H1 (cell line): ENCODE measurements around the gene CPNE4. TPM values are rescaled to one million over a fixed set of nuclear protein-coding genes. Genes with fewer than 3 reads are reported as not detected.

Source experiments
- CTCF ChIA-PET: fragments of 300-600 bp; sonication (Branson Sonifier 250); formaldehyde crosslinking; loops from one replicate; lab custom pipeline; 2021; ENCODE audit not compliant: partially characterized antibody; lab: Charles Lee
- POLR2A ChIA-PET: fragments of 300-600 bp; sonication (Branson Sonifier 250); formaldehyde crosslinking; loops from one replicate; lab custom pipeline; 2021; ENCODE audit warnings: inconsistent platforms; ENCODE audit not compliant: partially characterized antibody; lab: Charles Lee
- DNase-seq, 2 experiments: peaks; one replicate each; pipeline versions ENCODE4 v3.0.0 to v3.0.0-alpha.2; 2010 to 2022; ENCODE audit warnings: low spot score in 2 of 2, low read depth in 1 of 2, mixed read lengths in 1 of 2
- FAIRE-seq: peaks from 2 replicates; lab custom pipeline; 2011; peaks lifted over from hg19 to GRCh38; lab: Jason Lieb, UNC
- H2AFZ ChIP-seq: 2 replicates; pipeline ENCODE4 v1.8.1; 2012; ENCODE audit warnings: low read length, inconsistent platforms
- H2AK5ac ChIP-seq: 2 replicates; pipeline ENCODE4 v1.6.1; 2013; ENCODE audit warnings: low read depth, low read length
- H2BK120ac ChIP-seq: replicated peaks from 2 replicates; pipeline ENCODE3; 2013; ENCODE audit warnings: low read depth, low read length, inconsistent platforms
- H2BK12ac ChIP-seq: 2 replicates; pipeline ENCODE4 v1.6.1; 2013; ENCODE audit warnings: low read depth, low read length
- H2BK15ac ChIP-seq: 2 replicates; pipeline ENCODE4 v1.6.1; 2013; ENCODE audit warnings: low read length
- H2BK20ac ChIP-seq: 2 replicates; pipeline ENCODE4 v1.6.1; 2013; ENCODE audit warnings: low read length
- H2BK5ac ChIP-seq: 2 replicates; pipeline ENCODE4 v1.6.1; 2013; ENCODE audit warnings: low read depth, low read length
- H3K14ac ChIP-seq: 2 replicates; pipeline ENCODE4 v1.6.1; 2013; ENCODE audit warnings: inconsistent platforms; ENCODE audit not compliant: insufficient read length
- H3K18ac ChIP-seq: 2 replicates; pipeline ENCODE4 v1.6.1; 2013; ENCODE audit warnings: low read length; ENCODE audit errors: extremely low read depth
- H3K23ac ChIP-seq: 2 replicates; pipeline ENCODE4 v1.6.1; 2013; ENCODE audit warnings: inconsistent platforms; ENCODE audit not compliant: insufficient read length
- H3K23me2 ChIP-seq: 2 replicates; pipeline ENCODE4 v1.6.1; 2013; ENCODE audit warnings: low read depth, low read length
- H3K27ac ChIP-seq: 2 replicates; pipeline ENCODE4 v1.6.1; 2011; ENCODE audit warnings: low read depth, low read length, inconsistent platforms
- H3K27me3 ChIP-seq, 4 experiments: replicated peaks in 1 of 4; 1 replicate in 1 of 4; 2 replicates in 3 of 4; pipeline versions ENCODE4 v1.6.1 to v1.8.1; 2011 to 2013; ENCODE audit warnings: low read length in 3 of 4, mild to moderate bottlenecking in 3 of 4, inconsistent platforms in 2 of 4, mixed read lengths in 2 of 4, moderate library complexity in 1 of 4; ENCODE audit not compliant: control insufficient read depth in 3 of 4, insufficient read depth in 3 of 4; ENCODE audit errors: extremely low read depth in 1 of 4
- H3K36me3 ChIP-seq, 4 experiments: 2 replicates each; pipeline versions ENCODE4 v1.6.1 to v1.8.1; 2011 to 2013; ENCODE audit warnings: mild to moderate bottlenecking in 4 of 4, low read length in 3 of 4, moderate library complexity in 2 of 4, control low read depth in 1 of 4, inconsistent platforms in 1 of 4; ENCODE audit not compliant: insufficient read depth in 4 of 4, control insufficient read depth in 2 of 4
- H3K4ac ChIP-seq: replicated peaks from 2 replicates; pipeline ENCODE3; 2013; ENCODE audit warnings: low read length, low read depth, mixed read lengths, inconsistent platforms; ENCODE audit not compliant: insufficient read length
- H3K4me1 ChIP-seq, 4 experiments: replicated peaks in 1 of 4; 1 replicate in 1 of 4; 2 replicates in 3 of 4; pipeline versions ENCODE4 v1.6.1 to v1.8.1; 2011 to 2013; ENCODE audit warnings: low read length in 3 of 4, inconsistent platforms in 2 of 4, mixed read lengths in 1 of 4; ENCODE audit not compliant: insufficient read depth in 4 of 4, control insufficient read depth in 3 of 4
- H3K4me2 ChIP-seq, 2 experiments: 2 replicates each; pipeline versions ENCODE4 v1.6.1 to v1.8.1; 2011 to 2013; ENCODE audit warnings: low read depth in 2 of 2, low read length in 2 of 2, control low read depth in 1 of 2, inconsistent platforms in 1 of 2, mild to moderate bottlenecking in 1 of 2; ENCODE audit not compliant: insufficient read depth in 1 of 2
- H3K4me3 ChIP-seq, 4 experiments: fragments of 200-600, 300-600 bp in 1 of 4; sonication (generic), shearing (Covaris generic), sonication (Bioruptor Twin) in 1 of 4; 2 replicates each; pipeline versions ENCODE4 v1.5.1 to v1.8.1; 2011 to 2016; ENCODE audit warnings: low read length in 4 of 4, low read depth in 3 of 4, control low read depth in 2 of 4, inconsistent platforms in 2 of 4, mild to moderate bottlenecking in 2 of 4, mixed read lengths in 1 of 4, moderate library complexity in 1 of 4; ENCODE audit not compliant: insufficient read depth in 2 of 4; ENCODE audit errors: extremely low read depth in 1 of 4
- H3K56ac ChIP-seq: replicated peaks from 2 replicates; pipeline ENCODE3; 2013; ENCODE audit warnings: low read depth, mild to moderate bottlenecking, mixed read lengths, low read length, inconsistent platforms; ENCODE audit not compliant: insufficient read length
- H3K79me1 ChIP-seq: 2 replicates; pipeline ENCODE4 v1.6.1; 2013; ENCODE audit warnings: low read depth, low read length, control low read depth
- H3K79me2 ChIP-seq, 2 experiments: 2 replicates each; pipeline versions ENCODE4 v1.6.1 to v1.8.1; 2012 to 2013; ENCODE audit warnings: low read length in 2 of 2, mild to moderate bottlenecking in 2 of 2, inconsistent platforms in 1 of 2; ENCODE audit not compliant: insufficient read depth in 2 of 2, control insufficient read depth in 1 of 2
- H3K9ac ChIP-seq, 4 experiments: replicated peaks in 1 of 4; 1 replicate in 1 of 4; 2 replicates in 3 of 4; pipeline versions ENCODE4 v1.6.1 to v1.8.1; 2011 to 2013; ENCODE audit warnings: low read depth in 3 of 4, low read length in 3 of 4, control low read depth in 2 of 4, mild to moderate bottlenecking in 2 of 4, moderate library complexity in 2 of 4, inconsistent platforms in 1 of 4; ENCODE audit errors: extremely low read depth in 1 of 4
- H3K9me3 ChIP-seq, 2 experiments: 2 replicates each; pipeline versions ENCODE4 v1.6.1 to v1.8.1; 2012 to 2013; ENCODE audit warnings: mild to moderate bottlenecking in 2 of 2, moderate library complexity in 2 of 2, control low read depth in 1 of 2, inconsistent platforms in 1 of 2, low read depth in 1 of 2, low read length in 1 of 2, mixed read lengths in 1 of 2; ENCODE audit not compliant: insufficient read depth in 2 of 2
- H4K20me1 ChIP-seq, 2 experiments: replicated peaks in 1 of 2; 2 replicates each; pipeline versions ENCODE3 to v1.8.1; 2011 to 2013; ENCODE audit warnings: inconsistent platforms in 2 of 2, low read length in 2 of 2, mild to moderate bottlenecking in 1 of 2; ENCODE audit not compliant: insufficient read depth in 2 of 2, control insufficient read depth in 1 of 2
- H4K5ac ChIP-seq: 2 replicates; pipeline ENCODE4 v1.6.1; 2013; ENCODE audit warnings: low read length, low read depth, mixed read lengths, inconsistent platforms; ENCODE audit not compliant: insufficient read length
- H4K8ac ChIP-seq: 2 replicates; pipeline ENCODE4 v1.8.0; 2013; ENCODE audit warnings: mild to moderate bottlenecking, moderate library complexity, low read length, inconsistent platforms; ENCODE audit not compliant: insufficient read depth; ENCODE audit errors: extremely low read depth
- H4K91ac ChIP-seq: replicated peaks from 2 replicates; pipeline ENCODE3; 2013; ENCODE audit warnings: low read length, mixed read lengths, inconsistent platforms; ENCODE audit not compliant: insufficient read length
- BRCA1 ChIP-seq: IDR thresholded peaks from 2 replicates; pipeline ENCODE4 v1.6.1; 2012; ENCODE audit warnings: low read depth, low read length, improper control_type of control experiment
- CBX8 ChIP-seq: fragments of 300-800, 300-1000 bp; sonication (generic); IDR thresholded peaks from 2 replicates; pipeline ENCODE4 v1.7.1; 2016; ENCODE audit warnings: low read depth, low read length, borderline replicate concordance
- CREB1 ChIP-seq: IDR thresholded peaks from 2 replicates; pipeline ENCODE4 v1.6.1; 2012; ENCODE audit warnings: inconsistent platforms
- EGR1 ChIP-seq: IDR thresholded peaks from 2 replicates; pipeline ENCODE4 v1.6.1; 2011; ENCODE audit warnings: low read depth, low read length, borderline replicate concordance
- GTF2F1 ChIP-seq: IDR thresholded peaks from 2 replicates; pipeline ENCODE4 v1.6.1; 2012; ENCODE audit warnings: low read depth, low read length, improper control_type of control experiment, borderline replicate concordance
- HDAC6 ChIP-seq: IDR thresholded peaks from one replicate; pipeline ENCODE4 v1.7.1; 2012; ENCODE audit warnings: low read depth, mild to moderate bottlenecking, inconsistent platforms, low read length, moderate library complexity
- NRF1 ChIP-seq: IDR thresholded peaks from 2 replicates; pipeline ENCODE4 v1.6.1; 2011; ENCODE audit warnings: mild to moderate bottlenecking, low read depth, low read length, improper control_type of control experiment
- POU5F1 ChIP-seq: IDR thresholded peaks from 2 replicates; pipeline ENCODE4 v1.6.1; 2011; ENCODE audit warnings: low read depth, mild to moderate bottlenecking, low read length, moderate library complexity
- SIRT6 ChIP-seq: IDR thresholded peaks from one replicate; pipeline ENCODE4 v1.7.1; 2012; ENCODE audit warnings: low read length, inconsistent platforms
- SP4 ChIP-seq: IDR thresholded peaks from 2 replicates; pipeline ENCODE4 v1.6.1; 2012; ENCODE audit warnings: low read length, inconsistent platforms
- YY1 ChIP-seq: IDR thresholded peaks from 2 replicates; pipeline ENCODE4 v1.6.1; 2011; ENCODE audit warnings: low read depth, mild to moderate bottlenecking, low read length
- WGBS, 2 experiments: shearing (Covaris generic) in 1 of 2; methylation state at CpG; one replicate each; pipeline versions ENCODE4 v1.1.6 to v1.1.7; 2013 to 2015; ENCODE audit warnings: low lambda C conversion rate in 2 of 2, mixed read lengths in 2 of 2, inconsistent platforms in 1 of 2, low coverage in 1 of 2, missing lambda C conversion rate in 1 of 2; ENCODE audit not compliant: insufficient replicate concordance in 2 of 2, insufficient coverage in 1 of 2, insufficient read length in 1 of 2; ENCODE audit errors: extremely low coverage in 1 of 2, missing lambda C conversion rate in 1 of 2; 5-methylcytosine and 5-hydroxymethylcytosine counted together
- polyA plus RNA-seq, 7 experiments: library from polyadenylated mRNA; depleted of rRNA in 3 of 7; stranded (reverse) in 5 of 7; unstranded in 2 of 7; fragments of >200 nt in 5 of 7; fragments of 200-250 nt in 2 of 7; gene quantifications; 1 replicate in 5 of 7; 2 replicates in 1 of 7; 4 replicates in 1 of 7; pipeline versions ENCODE4 v1.2.1 to v1.2.3, GENCODE V29; 2011 to 2013; ENCODE audit warnings: missing spikeins in 2 of 7, mixed read lengths in 2 of 7
- total RNA-seq: library from RNA; stranded (reverse); fragmentation: NEBNext Ultra II Directional; extraction: Animal tissue kit (Norgen Biotek cat#: 25700); gene quantifications from 2 replicates; pipeline ENCODE4 v1.2.1, GENCODE V29; 2021
- TF ChIP-seq, protein P1 (sequence below): IDR thresholded peaks from 2 replicates; pipeline ENCODE4 v1.6.1; 2012; ENCODE audit warnings: inconsistent platforms
- TF ChIP-seq, protein P2 (sequence below), 3 experiments: IDR thresholded peaks; 1 replicate in 2 of 3; 2 replicates in 1 of 3; pipeline versions ENCODE4 v1.5.1 to v1.6.1; 2011; ENCODE audit warnings: low read length in 3 of 3, mild to moderate bottlenecking in 3 of 3, inconsistent platforms in 2 of 3, low read depth in 1 of 3, moderate library complexity in 1 of 3; ENCODE audit not compliant: insufficient read depth in 1 of 3; ENCODE audit errors: control extremely low read depth in 1 of 3

CPNE4 gene
- total and polyA plus RNA-seq, 2 of the 8 experiments (the other 6 are each of a cell fraction or from before 2014, with no cell fraction given), result 0.82 to 3.8 TPM

DNA sequence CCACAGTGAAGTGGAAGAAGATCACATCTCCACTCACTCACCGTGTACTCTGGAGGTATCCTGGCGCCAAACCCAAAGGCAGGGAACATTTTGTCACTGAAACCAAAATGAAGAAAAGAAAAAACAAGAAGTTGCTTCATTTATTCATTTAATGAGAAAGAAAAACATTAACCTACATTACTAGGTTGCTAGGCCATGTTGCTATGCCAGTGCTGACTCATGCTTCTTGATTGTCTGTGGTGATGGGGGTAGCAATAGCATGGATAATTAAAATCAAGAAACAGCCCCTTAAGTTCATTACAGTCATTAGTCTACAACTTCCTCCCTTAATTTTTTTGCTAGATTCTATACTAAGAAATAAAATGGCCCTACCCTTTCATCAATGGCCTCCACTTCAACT lies 479.4 kb downstream of the CPNE4 start:
- Histone ChIP-seq H2AFZ (no peak overlapping the region), H3K4me3 (no peak overlapping the region), H4K5ac (no peak overlapping the region), H3K23me2 (no peaks in the 10 kb centered on the region), H2BK15ac (no peak overlapping the region), H3K79me1 (no peaks in the 10 kb centered on the region), H3K9me3 (no peaks in the 10 kb centered on the region), H3K14ac (no peak overlapping the region), H3K23ac (no peak overlapping the region), H3K36me3 (no peaks in the 10 kb centered on the region), H3K27me3 (no peaks in the 10 kb centered on the region), H2BK120ac (no peak overlapping the region), H4K20me1 (no peaks in the 10 kb centered on the region), H2BK20ac (no peak overlapping the region), H3K79me2 (no peaks in the 10 kb centered on the region), H4K8ac (no peak overlapping the region), H2BK5ac (no peak overlapping the region), H3K4ac (no peak overlapping the region), H3K18ac (no peak overlapping the region), H3K56ac (no peak overlapping the region), H2AK5ac (no peak overlapping the region), H3K4me2 (no peak overlapping the region), H4K91ac (no peak overlapping the region), H3K27ac (no peak overlapping the region), H3K9ac (no peak overlapping the region), H3K4me1 (peaks cover 0 to 2% (median 0%) of the 10 kb centered on the region in 4 experiments; a peak in 1 of 7 replicates), H2BK12ac (no peak overlapping the region)
- DNase-seq (no peak), FAIRE-seq (no peak)
- POLR2A ChIA-PET, result no interaction called here
- 88% methylated on average over 2 of the region's 2 CpGs; no CpG with 5 or more reads in 1 of the 2 experiments for WGBS, 2 experiments
- CTCF ChIA-PET, result interaction anchor here (0.6 to 0.8 kb wide), 2 partner anchors 14 to 483 kb away, joined by 3 to 4 read pairs; no protein-coding TSS in a partner anchor
- TF ChIP-seq CBX8 (no peak), HDAC6 (no peak), SIRT6 (no peak), YY1 (no peak), BRCA1 (no peak), SP4 (no peak), POU5F1 (no peak), EGR1 (no peak), NRF1 (no peak), CREB1 (no peak), GTF2F1 (no peak)
- TF ChIP-seq, protein P1, sequence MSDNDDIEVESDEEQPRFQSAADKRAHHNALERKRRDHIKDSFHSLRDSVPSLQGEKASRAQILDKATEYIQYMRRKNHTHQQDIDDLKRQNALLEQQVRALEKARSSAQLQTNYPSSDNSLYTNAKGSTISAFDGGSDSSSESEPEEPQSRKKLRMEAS, result no peak
- TF ChIP-seq, protein P2, sequence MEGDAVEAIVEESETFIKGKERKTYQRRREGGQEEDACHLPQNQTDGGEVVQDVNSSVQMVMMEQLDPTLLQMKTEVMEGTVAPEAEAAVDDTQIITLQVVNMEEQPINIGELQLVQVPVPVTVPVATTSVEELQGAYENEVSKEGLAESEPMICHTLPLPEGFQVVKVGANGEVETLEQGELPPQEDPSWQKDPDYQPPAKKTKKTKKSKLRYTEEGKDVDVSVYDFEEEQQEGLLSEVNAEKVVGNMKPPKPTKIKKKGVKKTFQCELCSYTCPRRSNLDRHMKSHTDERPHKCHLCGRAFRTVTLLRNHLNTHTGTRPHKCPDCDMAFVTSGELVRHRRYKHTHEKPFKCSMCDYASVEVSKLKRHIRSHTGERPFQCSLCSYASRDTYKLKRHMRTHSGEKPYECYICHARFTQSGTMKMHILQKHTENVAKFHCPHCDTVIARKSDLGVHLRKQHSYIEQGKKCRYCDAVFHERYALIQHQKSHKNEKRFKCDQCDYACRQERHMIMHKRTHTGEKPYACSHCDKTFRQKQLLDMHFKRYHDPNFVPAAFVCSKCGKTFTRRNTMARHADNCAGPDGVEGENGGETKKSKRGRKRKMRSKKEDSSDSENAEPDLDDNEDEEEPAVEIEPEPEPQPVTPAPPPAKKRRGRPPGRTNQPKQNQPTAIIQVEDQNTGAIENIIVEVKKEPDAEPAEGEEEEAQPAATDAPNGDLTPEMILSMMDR (IDR thresholded peaks at IDR 0.05; ENCODE audit: control extremely low read depth in 1 of 3, insufficient read depth in 1 of 3, low read depth in 1 of 3, low read length in 3 of 3), result no peak
